ENCODE results near the gene DDIT4. TPM values are rescaled to one million over a fixed set of nuclear protein-coding genes. Genes with fewer than 3 reads are reported as not detected.

The DDIT4 gene
- total and polyA plus RNA-seq, 9 of the 15 experiments (the other 6 are each of a cell fraction or from before 2014, with no cell fraction given), result 8.2 to 675 (median 159) TPM

- peak; percentile 42; the same call in 1 of the 2 replicates for TF ChIP-seq PTTG1 (tag; IDR thresholded peaks at IDR 0.05; ENCODE audit: low read depth)
- TF ChIP-seq NFIC (IDR thresholded peaks at IDR 0.05), result no peak
- TF ChIP-seq ZBED1 (IDR thresholded peaks at IDR 0.05), result peak; percentile 89
- TF ChIP-seq ARID4B (CRISPR knock-in tag; IDR thresholded peaks at IDR 0.05), result peak; percentile 87
- 0 out of 2 replicates have a peak, but pooled peaks have one; percentile 54 for TF ChIP-seq KLF6 (CRISPR knock-in tag; IDR thresholded peaks at IDR 0.05; ENCODE audit: borderline replicate concordance)
- TF ChIP-seq ZEB2 (IDR thresholded peaks at IDR 0.05), result no peak; the same call in 1 of the 2 replicates
- TF ChIP-seq ZNF140 (CRISPR knock-in tag; IDR thresholded peaks at IDR 0.05), result no peak
- TF ChIP-seq TAL1 (IDR thresholded peaks at IDR 0.05), result no peak
- TF ChIP-seq CEBPZ (IDR thresholded peaks at IDR 0.05; ENCODE audit: borderline replicate concordance, low read depth, low read length), result no peak
- TF ChIP-seq RBBP5 (IDR thresholded peaks at IDR 0.05; ENCODE audit: borderline replicate concordance, insufficient read depth, low read length, poor library complexity, severe bottlenecking), result peak; percentile 25
- no peak; the same call in 1 of the 2 replicates for TF ChIP-seq ZBTB34 (CRISPR knock-in tag; IDR thresholded peaks at IDR 0.05)
- TF ChIP-seq ZNF695 (CRISPR knock-in tag; IDR thresholded peaks at IDR 0.05), result 0 out of 2 replicates have a peak, but pooled peaks have one; percentile 15
- no peak for TF ChIP-seq RBM25 (IDR thresholded peaks at IDR 0.05; ENCODE audit: low read depth, low read length, severe bottlenecking)
- TF ChIP-seq ETV6 (IDR thresholded peaks at IDR 0.05; ENCODE audit: borderline replicate concordance in 1 of 2, low read depth in 2 of 2, low read length in 1 of 2), result 0 out of 4 replicates have a peak, but pooled peaks of 1 of the 2 experiments have one; percentile 29
- no peak for TF ChIP-seq ETV6 (CRISPR knock-in tag; IDR thresholded peaks at IDR 0.05; ENCODE audit: borderline replicate concordance)
- TF ChIP-seq ZNF316 (IDR thresholded peaks at IDR 0.05), result no peak
- no peak for TF ChIP-seq POLR3A (IDR thresholded peaks at IDR 0.05; ENCODE audit: borderline replicate concordance, extremely low read depth, insufficient read depth, insufficient read length)
These were observed 3.0 kb downstream of the DDIT4 start (continued) for GRCh38 chr10:72276421-72277339.
